Dendritic cell treated with granulocyte-macrophage colony-stimulating factor and Interleukin-4, amounts not matched to agents 40 ng/mL and 50 ng/mL, for 4 days (primary cell): ENCODE measurements around the gene TRIM26.
"Not testable (repeated sequence)": the region's sequence is repeated elsewhere in the genome, so short reads cannot be mapped to it uniquely, and the experiment has no call there.

ENCODE experiments used
- H3K27ac Mint-ChIP-seq: one replicate; pipeline ENCODE4 v1.8.0; 2022; ENCODE audit warnings: mild to moderate bottlenecking, mixed read lengths
- H3K27me3 Mint-ChIP-seq: one replicate; pipeline ENCODE4 v1.8.0; 2022; ENCODE audit warnings: mild to moderate bottlenecking, mixed read lengths
- H3K36me3 Mint-ChIP-seq: one replicate; pipeline ENCODE4 v1.8.0; 2022; ENCODE audit warnings: low read depth, mixed read lengths
- H3K4me1 Mint-ChIP-seq: one replicate; pipeline ENCODE4 v1.8.0; 2022; ENCODE audit warnings: low read depth, mixed read lengths
- H3K4me3 Mint-ChIP-seq: one replicate; pipeline ENCODE4 v1.8.0; 2022; ENCODE audit warnings: mild to moderate bottlenecking, moderate library complexity, mixed read lengths
- H3K9me3 Mint-ChIP-seq: one replicate; pipeline ENCODE4 v1.8.0; 2022; ENCODE audit warnings: mixed read lengths
- intact Hi-C: fragments of 100-400 bp; cut with micrococcal nuclease; formaldehyde crosslinking; loops from one replicate; pipeline ENCODE4 v1.15.0; 2022

The TRIM26 gene

DNA sequence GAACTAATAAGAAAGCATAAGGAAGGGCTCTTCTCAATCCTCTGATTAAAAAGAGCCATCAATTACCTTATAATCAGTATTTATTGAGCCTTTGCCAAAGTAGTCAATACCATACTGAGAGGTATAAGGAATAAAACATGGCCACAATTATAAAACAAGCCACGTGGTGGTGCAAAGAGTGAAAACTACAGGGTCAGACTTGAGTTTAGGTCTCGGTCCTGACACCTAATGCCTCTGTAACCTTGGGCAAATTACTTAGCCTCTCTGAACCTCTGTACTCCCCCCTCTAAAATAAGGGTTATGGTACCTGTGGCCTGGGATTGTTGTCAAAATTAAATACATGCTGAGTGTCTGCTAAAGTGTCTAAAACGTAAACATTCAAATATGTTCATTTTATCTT lies 64.0 kb downstream of the TRIM26 start:
- Mint-ChIP-seq H3K27me3 (peaks cover 20% of the 10 kb centered on the region), H3K4me1 (peaks cover 30% of the 10 kb centered on the region), H3K4me3 (no peak overlapping the region), H3K9me3 (no peaks in the 10 kb centered on the region), H3K36me3 (no peaks in the 10 kb centered on the region), H3K27ac (no peak overlapping the region)
- intact Hi-C loops = no loop called here

DNA sequence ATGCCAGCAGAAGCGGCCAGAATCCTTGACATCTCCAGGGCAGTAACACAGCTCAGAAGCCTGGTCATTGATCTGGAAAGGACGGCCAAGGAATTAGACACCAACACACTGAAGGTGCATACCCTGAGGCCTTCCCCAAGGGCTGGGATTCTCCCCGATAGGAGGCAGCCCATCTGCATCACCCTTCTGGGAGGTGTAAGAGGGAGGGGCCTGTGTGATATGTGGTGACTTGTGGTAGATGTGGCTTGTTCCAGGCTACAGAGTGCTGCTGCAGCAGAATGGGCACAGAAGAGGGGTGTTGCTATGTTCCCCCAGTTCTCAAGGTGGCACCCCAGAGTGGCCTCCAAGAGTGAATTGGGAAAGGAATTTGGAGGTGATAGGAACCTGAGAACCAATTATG lies 66.1 kb downstream of the TRIM26 start:
- intact Hi-C loops = no loop called here
- Mint-ChIP-seq H3K4me1 (peaks cover 15% of the 10 kb centered on the region), H3K9me3 (no peaks in the 10 kb centered on the region), H3K27me3 (peaks cover 28% of the 10 kb centered on the region), H3K27ac (no peak overlapping the region), H3K36me3 (no peaks in the 10 kb centered on the region), H3K4me3 (no peak overlapping the region)

GRCh38 chr6:30145818-30146217 lies 67.4 kb downstream of the TRIM26 start:
- H3K36me3 Mint-ChIP-seq = no peaks in the 10 kb centered on the region
- peaks cover 10% of the 10 kb centered on the region for H3K4me1 Mint-ChIP-seq
- peaks cover 38% of the 10 kb centered on the region for H3K27me3 Mint-ChIP-seq
- no peak overlapping the region for H3K4me3 Mint-ChIP-seq
- no peaks in the 10 kb centered on the region for H3K9me3 Mint-ChIP-seq
- intact Hi-C loops = no loop called here
- H3K27ac Mint-ChIP-seq = no peak overlapping the region

GRCh38 chr6:30144811-30145210 lies 68.4 kb downstream of the TRIM26 start:
- Mint-ChIP-seq H3K27ac (no peak overlapping the region), H3K4me1 (peaks cover 2% of the 10 kb centered on the region), H3K9me3 (no peaks in the 10 kb centered on the region), H3K4me3 (no peak overlapping the region), H3K27me3 (peaks cover 44% of the 10 kb centered on the region), H3K36me3 (no peaks in the 10 kb centered on the region)
- intact Hi-C loops = no loop called here

DNA sequence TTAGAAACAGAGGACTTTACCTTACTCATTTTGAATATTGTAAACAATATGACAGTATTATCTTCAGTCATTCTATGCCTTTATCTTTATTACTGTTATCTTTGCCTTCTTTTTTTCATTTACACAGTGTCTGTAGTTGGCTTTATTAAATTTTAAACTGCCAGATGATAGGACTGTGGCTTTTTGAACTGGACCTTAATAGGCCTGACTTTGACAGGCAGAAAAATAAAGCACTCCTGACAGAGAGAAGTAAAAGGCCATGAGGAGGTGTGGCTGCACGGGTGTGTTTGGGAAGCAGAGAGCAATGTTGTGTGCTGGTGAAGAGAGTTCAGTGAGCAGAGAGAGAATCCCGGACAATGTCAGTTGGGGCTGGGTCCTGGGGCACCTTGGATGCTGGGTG lies 69.4 kb downstream of the TRIM26 start:
- no peak overlapping the region for H3K27ac Mint-ChIP-seq
- H3K4me1 Mint-ChIP-seq = no peaks in the 10 kb centered on the region
- H3K4me3 Mint-ChIP-seq = no peak overlapping the region
- H3K36me3 Mint-ChIP-seq = no peaks in the 10 kb centered on the region
- intact Hi-C loops = no loop called here
- peaks cover 47% of the 10 kb centered on the region for H3K27me3 Mint-ChIP-seq
- no peaks in the 10 kb centered on the region for H3K9me3 Mint-ChIP-seq

DNA sequence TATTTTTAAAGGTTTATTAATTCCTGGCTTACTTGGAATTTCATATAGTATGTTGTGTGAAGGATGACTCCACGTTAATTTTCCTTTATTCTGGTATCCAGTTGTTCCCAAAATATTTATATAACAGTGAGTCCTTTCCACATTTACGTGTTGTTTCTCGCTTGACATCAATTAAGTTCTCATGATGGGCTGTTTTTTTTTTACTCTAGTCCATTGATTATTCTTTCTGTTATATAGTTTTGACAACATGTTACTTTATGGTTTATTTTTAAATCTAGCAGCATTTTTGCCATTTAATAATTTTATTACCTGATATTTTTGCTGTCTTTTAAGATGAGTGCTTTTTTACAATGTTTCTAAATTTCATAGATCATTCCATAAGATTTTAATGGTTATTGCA lies 70.5 kb downstream of the TRIM26 start:
- H3K4me1 Mint-ChIP-seq = no peaks in the 10 kb centered on the region
- intact Hi-C loops = no loop called here
- H3K27me3 Mint-ChIP-seq = peaks cover 50% of the 10 kb centered on the region
- no peak overlapping the region for H3K27ac Mint-ChIP-seq
- no peak overlapping the region for H3K4me3 Mint-ChIP-seq
- H3K36me3 Mint-ChIP-seq = no peaks in the 10 kb centered on the region
- no peaks in the 10 kb centered on the region for H3K9me3 Mint-ChIP-seq

- H3K36me3 Mint-ChIP-seq, H3K4me3 Mint-ChIP-seq, H3K4me1 Mint-ChIP-seq, intact Hi-C loops, H3K9me3 Mint-ChIP-seq, H3K27ac Mint-ChIP-seq: not testable (repeated sequence)
- H3K27me3 Mint-ChIP-seq = peaks cover 56% of the 10 kb centered on the region
Measured at GRCh38 chr6:30140240-30140639, 73.0 kb downstream of the TRIM26 start.

DNA sequence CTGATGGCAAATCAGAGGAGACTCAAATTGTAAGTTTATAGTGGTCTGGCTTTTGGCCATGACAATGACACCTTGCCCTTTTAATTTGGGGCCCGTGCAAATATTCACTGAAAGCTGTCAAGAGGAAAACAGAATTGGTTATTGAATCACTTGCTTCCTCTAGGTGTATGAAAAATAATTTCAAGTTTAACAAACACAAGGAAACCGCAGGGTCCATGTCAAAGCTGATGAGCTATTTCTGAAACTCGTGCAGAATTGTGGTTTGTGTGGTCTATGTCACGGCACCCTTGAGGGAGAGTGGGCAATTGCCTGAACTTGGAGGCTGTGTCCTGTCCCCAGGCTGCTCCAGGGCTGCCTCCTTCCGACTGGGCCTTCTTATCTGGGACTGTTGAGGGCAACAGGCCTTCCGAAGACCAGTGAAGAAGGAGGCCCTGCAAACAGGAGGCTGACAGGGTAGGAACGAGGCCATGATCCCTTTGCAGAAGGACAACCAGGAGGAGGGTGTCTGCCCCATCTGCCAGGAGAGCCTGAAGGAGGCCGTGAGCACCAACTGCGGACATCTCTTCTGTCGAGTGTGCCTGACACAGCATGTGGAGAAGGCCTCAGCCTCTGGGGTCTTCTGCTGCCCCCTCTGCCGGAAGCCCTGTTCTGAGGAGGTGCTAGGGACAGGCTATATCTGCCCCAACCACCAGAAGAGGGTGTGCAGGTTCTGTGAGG lies 76.5 kb downstream of the TRIM26 start:
- H3K36me3 Mint-ChIP-seq = no peaks in the 10 kb centered on the region
- H3K4me1 Mint-ChIP-seq = no peaks in the 10 kb centered on the region
- H3K27me3 Mint-ChIP-seq = peaks cover 59% of the 10 kb centered on the region
- H3K4me3 Mint-ChIP-seq = no peak overlapping the region
- H3K9me3 Mint-ChIP-seq = no peaks in the 10 kb centered on the region
- H3K27ac Mint-ChIP-seq = no peak overlapping the region
- intact Hi-C loops = no loop called here

DNA sequence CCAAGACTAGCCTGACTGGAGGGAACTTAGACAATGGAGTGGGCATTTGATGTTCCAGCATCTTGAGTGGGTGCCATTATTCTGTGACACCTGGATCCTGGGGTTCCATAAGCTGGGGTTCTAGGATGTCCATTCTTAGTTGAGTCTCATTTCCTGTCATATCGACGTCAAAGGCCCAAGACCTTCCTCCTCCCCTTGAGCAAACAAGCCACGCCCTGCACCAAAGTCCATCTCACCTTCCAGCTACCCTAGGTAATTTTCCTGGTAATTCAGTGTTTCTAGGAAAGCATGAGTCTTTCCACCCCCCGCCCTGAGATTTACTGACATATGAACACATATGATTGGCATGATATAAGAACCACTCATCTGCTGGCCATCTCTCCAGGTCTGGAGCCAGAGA lies 77.4 kb downstream of the TRIM26 start, which contains the start of gene TRIM40:
Gene TRIM40 (plus strand): TSS at position 384 of the 400 bp plus-strand sequence. CDS start 897 bp downstream, outside the sequence.
- Mint-ChIP-seq H3K4me3 (no peak within 1 kb of the TSS), H3K27ac (no peak within 1 kb of the TSS), H3K9me3 (no peaks in the 10 kb centered on the region), H3K4me1 (peaks cover 6% of the 10 kb centered on the region), H3K36me3 (no peaks in the 10 kb centered on the region), H3K27me3 (peaks cover 59% of the 10 kb centered on the region)
- intact Hi-C loops = no loop called here

- H3K27me3 Mint-ChIP-seq = peaks cover 62% of the 10 kb centered on the region
- H3K36me3 Mint-ChIP-seq = no peaks in the 10 kb centered on the region
- peaks cover 12% of the 10 kb centered on the region for H3K4me1 Mint-ChIP-seq
- H3K4me3 Mint-ChIP-seq = no peak overlapping the region
- no peak overlapping the region for H3K27ac Mint-ChIP-seq
- H3K9me3 Mint-ChIP-seq = no peaks in the 10 kb centered on the region
- intact Hi-C loops = no loop called here
Measured at GRCh38 chr6:30135147-30135546, 78.1 kb downstream of the TRIM26 start.
